IPS DF 6.9 (cell line): ENCODE measurements around the gene CDH10.

Experiments
- DNase-seq: peaks from one replicate; pipeline ENCODE4 v3.0.0-alpha.2; 2013; ENCODE audit warnings: low read depth, low spot score
- H3K27ac ChIP-seq: one replicate; pipeline ENCODE4 v1.5.1; 2013; ENCODE audit warnings: low read length, control low read depth
- H3K27me3 ChIP-seq: 2 replicates; pipeline ENCODE4 v1.6.1; 2013; ENCODE audit warnings: mild to moderate bottlenecking, low read length; ENCODE audit not compliant: control insufficient read depth, insufficient read depth
- H3K36me3 ChIP-seq: 2 replicates; pipeline ENCODE4 v1.6.1; 2013; ENCODE audit warnings: low read length; ENCODE audit not compliant: control insufficient read depth, insufficient read depth
- H3K4me1 ChIP-seq: 2 replicates; pipeline ENCODE4 v1.6.1; 2013; ENCODE audit warnings: low read length; ENCODE audit not compliant: control insufficient read depth, insufficient read depth
- H3K4me3 ChIP-seq: 2 replicates; pipeline ENCODE4 v1.5.1; 2013; ENCODE audit warnings: mild to moderate bottlenecking, low read length
- H3K9me3 ChIP-seq: 2 replicates; pipeline ENCODE4 v1.6.1; 2013; ENCODE audit warnings: low read length, inconsistent platforms; ENCODE audit not compliant: control insufficient read depth, insufficient read depth
- WGBS: extraction: QIAGEN DNeasy Blood & Tissue Kit; methylation state at CpG from one replicate; pipeline ENCODE4 v1.1.7; 2013; ENCODE audit warnings: mixed read lengths, missing lambda C conversion rate; ENCODE audit not compliant: insufficient read length, insufficient coverage; 5-methylcytosine and 5-hydroxymethylcytosine counted together

Gene CDH10

GRCh38 chr5:24635209-24635608 is 9.6 kb downstream of the CDH10 start:
- Histone ChIP-seq H3K4me3 (no peak overlapping the region), H3K27me3 (no peaks in the 10 kb centered on the region), H3K4me1 (no peaks in the 10 kb centered on the region), H3K27ac (no peak overlapping the region), H3K9me3 (no peaks in the 10 kb centered on the region), H3K36me3 (no peaks in the 10 kb centered on the region)
- DNase-seq, result no peak
- WGBS, result 100% methylated on average over 4 of the region's 5 CpGs

GRCh38 chr5:24633715-24634325 is 11.0 kb downstream of the CDH10 start:
- no peaks in the 10 kb centered on the region for H3K9me3 ChIP-seq
- no peaks in the 10 kb centered on the region for H3K27me3 ChIP-seq
- no peak overlapping the region for H3K27ac ChIP-seq
- H3K4me1 ChIP-seq, result no peaks in the 10 kb centered on the region
- DNase-seq, result peak; percentile 29
- H3K36me3 ChIP-seq, result no peaks in the 10 kb centered on the region
- no peak overlapping the region for H3K4me3 ChIP-seq
- WGBS, result no CpG with 5 or more reads among the region's 4 CpGs

GRCh38 chr5:24632353-24632752 is 12.4 kb downstream of the CDH10 start:
- Histone ChIP-seq H3K9me3 (no peaks in the 10 kb centered on the region), H3K27ac (no peak overlapping the region), H3K4me3 (no peak overlapping the region), H3K4me1 (no peaks in the 10 kb centered on the region), H3K36me3 (no peaks in the 10 kb centered on the region), H3K27me3 (no peaks in the 10 kb centered on the region)
- no peak for DNase-seq

- H3K9me3 ChIP-seq, result no peaks in the 10 kb centered on the region
- H3K27ac ChIP-seq, result no peak overlapping the region
- DNase-seq, result no peak
- no peaks in the 10 kb centered on the region for H3K36me3 ChIP-seq
- H3K4me3 ChIP-seq, result no peak overlapping the region
- no peaks in the 10 kb centered on the region for H3K4me1 ChIP-seq
- no peaks in the 10 kb centered on the region for H3K27me3 ChIP-seq
Observed at GRCh38 chr5:24630918-24631317, 13.9 kb downstream of the CDH10 start.

- Histone ChIP-seq H3K36me3 (no peaks in the 10 kb centered on the region), H3K4me1 (no peaks in the 10 kb centered on the region), H3K27me3 (no peaks in the 10 kb centered on the region), H3K4me3 (no peak overlapping the region), H3K9me3 (no peaks in the 10 kb centered on the region), H3K27ac (no peak overlapping the region)
- DNase-seq, result no peak
- WGBS, result no CpG with 5 or more reads among the region's 1 CpG
Observed at GRCh38 chr5:24629798-24630197, 15.0 kb downstream of the CDH10 start.

GRCh38 chr5:24624872-24625271 is 19.9 kb downstream of the CDH10 start:
- Histone ChIP-seq H3K36me3 (no peaks in the 10 kb centered on the region), H3K9me3 (no peaks in the 10 kb centered on the region)

GRCh38 chr5:24623624-24624023 is 21.2 kb downstream of the CDH10 start:
- Histone ChIP-seq H3K4me3 (no peak overlapping the region), H3K9me3 (no peaks in the 10 kb centered on the region), H3K4me1 (no peaks in the 10 kb centered on the region), H3K27ac (no peak overlapping the region), H3K27me3 (no peaks in the 10 kb centered on the region), H3K36me3 (no peaks in the 10 kb centered on the region)
- WGBS, result no CpG with 5 or more reads among the region's 1 CpG
- no peak for DNase-seq

More at GRCh38 chr5:24624872-24625271, 19.9 kb downstream of the CDH10 start:
- H3K4me1 ChIP-seq, result no peaks in the 10 kb centered on the region
- H3K27me3 ChIP-seq, result no peaks in the 10 kb centered on the region
- no peak for DNase-seq
- no peak overlapping the region for H3K4me3 ChIP-seq
- H3K27ac ChIP-seq, result no peak overlapping the region

- no peak for DNase-seq
- no CpG with 5 or more reads among the region's 5 CpGs for WGBS
- Histone ChIP-seq H3K27me3 (no peaks in the 10 kb centered on the region), H3K9me3 (no peaks in the 10 kb centered on the region), H3K27ac (no peak overlapping the region), H3K36me3 (no peaks in the 10 kb centered on the region), H3K4me3 (no peak overlapping the region), H3K4me1 (no peaks in the 10 kb centered on the region)
Observed at GRCh38 chr5:24623031-24623430, 21.7 kb downstream of the CDH10 start.

- Histone ChIP-seq H3K36me3 (no peaks in the 10 kb centered on the region), H3K4me3 (no peak overlapping the region), H3K4me1 (no peaks in the 10 kb centered on the region), H3K27me3 (no peaks in the 10 kb centered on the region), H3K9me3 (no peaks in the 10 kb centered on the region), H3K27ac (no peak overlapping the region)
- no peak for DNase-seq
- no CpG with 5 or more reads among the region's 6 CpGs for WGBS
Observed at GRCh38 chr5:24621792-24622191, 23.0 kb downstream of the CDH10 start.

GRCh38 chr5:24616566-24616965 is 28.2 kb downstream of the CDH10 start:
- H3K36me3 ChIP-seq, result no peaks in the 10 kb centered on the region
- no peaks in the 10 kb centered on the region for H3K27me3 ChIP-seq
- no peak for DNase-seq
- H3K4me3 ChIP-seq, result no peak overlapping the region
- no peak overlapping the region for H3K27ac ChIP-seq
- WGBS, result no CpG with 5 or more reads among the region's 1 CpG
- no peaks in the 10 kb centered on the region for H3K4me1 ChIP-seq
- no peaks in the 10 kb centered on the region for H3K9me3 ChIP-seq

GRCh38 chr5:24615159-24615558 is 29.6 kb downstream of the CDH10 start:
- Histone ChIP-seq H3K27me3 (no peaks in the 10 kb centered on the region), H3K9me3 (no peaks in the 10 kb centered on the region), H3K4me3 (no peak overlapping the region), H3K27ac (no peak overlapping the region), H3K4me1 (no peaks in the 10 kb centered on the region), H3K36me3 (no peaks in the 10 kb centered on the region)
- no peak for DNase-seq
- WGBS, result 100% methylated on average over 2 of the region's 4 CpGs
